Mesothelial cell of epicardium (in vitro differentiated cells): ENCODE data around the gene USP16. TPM values are rescaled to one million over a fixed set of nuclear protein-coding genes. Genes with fewer than 3 reads are reported as not detected.

Experiments used
- DNase-seq, 2 experiments: peaks; one replicate each; pipeline ENCODE4 v3.0.0; 2021; ENCODE audit warnings: low spot score in 2 of 2; ENCODE audit not compliant: unreplicated experiment in 2 of 2
- H3K27ac Mint-ChIP-seq: 2 replicates; pipeline ENCODE4 v1.8.0; 2021; ENCODE audit warnings: mixed read lengths
- H3K27me3 Mint-ChIP-seq: 2 replicates; pipeline ENCODE4 v1.8.0; 2021; ENCODE audit warnings: low read depth, mixed read lengths
- H3K36me3 Mint-ChIP-seq: 2 replicates; pipeline ENCODE4 v1.8.0; 2021; ENCODE audit warnings: mixed read lengths
- H3K4me1 Mint-ChIP-seq: 2 replicates; pipeline ENCODE4 v1.8.0; 2021; ENCODE audit warnings: mixed read lengths
- H3K4me3 Mint-ChIP-seq: 2 replicates; pipeline ENCODE4 v1.8.0; 2021; ENCODE audit warnings: mild to moderate bottlenecking, moderate library complexity, mixed read lengths
- H3K9me3 Mint-ChIP-seq: 2 replicates; pipeline ENCODE4 v1.8.0; 2021; ENCODE audit warnings: mixed read lengths
- CTCF ChIP-seq: fragments of 200-600 bp; sonication (generic); IDR thresholded peaks from one replicate; pipeline ENCODE4 v1.5.0; 2021; ENCODE audit warnings: antibody characterized with exemption; ENCODE audit not compliant: unreplicated experiment
- total RNA-seq: library from RNA; stranded (reverse); gene quantifications from 3 replicates; pipeline ENCODE4 v1.2.1, GENCODE V29; 2021

USP16 gene
- total RNA-seq, 1 donor from 2014 or later = 31.4 TPM

GRCh38 chr21:29078869-29079767 is 54.6 kb downstream of the USP16 start:
- Mint-ChIP-seq H3K9me3 (no peaks in the 10 kb centered on the region), H3K4me1 (no peaks in the 10 kb centered on the region), H3K36me3 (no peaks in the 10 kb centered on the region), H3K27me3 (no peaks in the 10 kb centered on the region), H3K4me3 (no peak overlapping the region), H3K27ac (no peak overlapping the region)
- no peak for TF ChIP-seq CTCF
- DNase-seq = no peak

GRCh38 chr21:29080454-29080941 is 56.0 kb downstream of the USP16 start:
- Mint-ChIP-seq H3K27me3 (no peaks in the 10 kb centered on the region), H3K4me1 (peaks cover 12% of the 10 kb centered on the region), H3K4me3 (no peak overlapping the region), H3K36me3 (no peaks in the 10 kb centered on the region), H3K9me3 (no peaks in the 10 kb centered on the region), H3K27ac (no peak overlapping the region)
- DNase-seq = no peak
- TF ChIP-seq CTCF = no peak

- no peaks in the 10 kb centered on the region for H3K27me3 Mint-ChIP-seq
- H3K36me3 Mint-ChIP-seq = no peaks in the 10 kb centered on the region
- no peak for TF ChIP-seq CTCF
- H3K9me3 Mint-ChIP-seq = no peaks in the 10 kb centered on the region
- no peak for DNase-seq
- H3K4me1 Mint-ChIP-seq = peaks cover 23% of the 10 kb centered on the region
- H3K27ac Mint-ChIP-seq = no peak overlapping the region
- H3K4me3 Mint-ChIP-seq = no peak overlapping the region
Measured at GRCh38 chr21:29082046-29082815, 57.8 kb downstream of the USP16 start.

- H3K27ac Mint-ChIP-seq = no peak overlapping the region
- peaks cover 23% of the 10 kb centered on the region for H3K4me1 Mint-ChIP-seq
- H3K9me3 Mint-ChIP-seq = no peaks in the 10 kb centered on the region
- no peaks in the 10 kb centered on the region for H3K36me3 Mint-ChIP-seq
- no peaks in the 10 kb centered on the region for H3K27me3 Mint-ChIP-seq
- no peak for TF ChIP-seq CTCF
- no peak overlapping the region for H3K4me3 Mint-ChIP-seq
- no peak for DNase-seq
Measured at GRCh38 chr21:29083306-29083705, 58.8 kb downstream of the USP16 start.

- DNase-seq = no peak
- Mint-ChIP-seq H3K4me1 (peaks cover 23% of the 10 kb centered on the region), H3K4me3 (no peak overlapping the region), H3K27me3 (no peaks in the 10 kb centered on the region), H3K9me3 (no peaks in the 10 kb centered on the region), H3K36me3 (no peaks in the 10 kb centered on the region), H3K27ac (no peak overlapping the region)
- no peak for TF ChIP-seq CTCF
Measured at GRCh38 chr21:29084372-29084771, 59.9 kb downstream of the USP16 start.
